H9 (cell line): Measurements from ENCODE around the gene PNMA6E. TPM values are rescaled to one million over a fixed set of nuclear protein-coding genes. Genes with fewer than 3 reads are reported as not detected.

Experiments
- DNase-seq: peaks from one replicate; pipeline ENCODE4 v3.0.0-alpha.2; 2017
- H2AFZ ChIP-seq: one replicate; pipeline ENCODE4 v1.6.1; 2013; ENCODE audit warnings: mild to moderate bottlenecking, low read length, control low read depth, moderate library complexity
- H2AK5ac ChIP-seq: 2 replicates; pipeline ENCODE4 v1.6.1; 2013; ENCODE audit warnings: low read length, control low read depth, mixed read lengths; ENCODE audit not compliant: insufficient read length
- H2BK120ac ChIP-seq: one replicate; pipeline ENCODE4 v1.6.1; 2013; ENCODE audit warnings: low read depth, mild to moderate bottlenecking, low read length, control low read depth, inconsistent platforms; ENCODE audit not compliant: poor library complexity, severe bottlenecking
- H2BK12ac ChIP-seq: 2 replicates; pipeline ENCODE4 v1.6.1; 2013; ENCODE audit warnings: low read length, control low read depth, mixed read lengths, low read depth; ENCODE audit not compliant: insufficient read length
- H2BK15ac ChIP-seq: 2 replicates; pipeline ENCODE4 v1.6.1; 2013; ENCODE audit warnings: low read depth, low read length, control low read depth
- H2BK20ac ChIP-seq: one replicate; pipeline ENCODE4 v1.6.1; 2013; ENCODE audit warnings: low read depth, mild to moderate bottlenecking, low read length, control low read depth, inconsistent platforms; ENCODE audit not compliant: poor library complexity, severe bottlenecking
- H2BK5ac ChIP-seq: 2 replicates; pipeline ENCODE4 v1.6.1; 2013; ENCODE audit warnings: low read length, control low read depth, mixed read lengths; ENCODE audit not compliant: insufficient read length
- H3K14ac ChIP-seq: 2 replicates; pipeline ENCODE4 v1.6.1; 2013; ENCODE audit warnings: low read length, control low read depth; ENCODE audit not compliant: insufficient read depth
- H3K18ac ChIP-seq: 2 replicates; pipeline ENCODE4 v1.6.1; 2013; ENCODE audit warnings: low read depth, mild to moderate bottlenecking, mixed read lengths, low read length, control low read depth; ENCODE audit not compliant: insufficient read length
- H3K23ac ChIP-seq: 2 replicates; pipeline ENCODE4 v1.6.1; 2013; ENCODE audit warnings: low read length, control low read depth, mixed read lengths, low read depth; ENCODE audit not compliant: insufficient read length
- H3K23me2 ChIP-seq: 2 replicates; pipeline ENCODE4 v1.6.1; 2013; ENCODE audit warnings: low read depth, mild to moderate bottlenecking, mixed read lengths, low read length, control low read depth; ENCODE audit not compliant: insufficient read length, poor library complexity, severe bottlenecking
- H3K27ac ChIP-seq: 2 replicates; pipeline ENCODE4 v1.5.1; 2013; ENCODE audit warnings: low read length, control low read depth, mixed read lengths, low read depth; ENCODE audit not compliant: insufficient read length
- H3K27me3 ChIP-seq: 2 replicates; pipeline ENCODE4 v1.6.1; 2013; ENCODE audit warnings: low read length, control low read depth, inconsistent platforms; ENCODE audit not compliant: insufficient read depth
- H3K4ac ChIP-seq: 2 replicates; pipeline ENCODE4 v1.6.1; 2013; ENCODE audit warnings: low read depth, mild to moderate bottlenecking, control low read depth, inconsistent platforms, low read length, moderate library complexity
- H3K4me1 ChIP-seq: 2 replicates; pipeline ENCODE4 v1.6.1; 2013; ENCODE audit warnings: low read length, control low read depth, inconsistent platforms; ENCODE audit not compliant: insufficient read depth
- H3K4me2 ChIP-seq: 2 replicates; pipeline ENCODE4 v1.6.1; 2013; ENCODE audit warnings: low read length, control low read depth, mixed read lengths; ENCODE audit not compliant: insufficient read length, insufficient read depth
- H3K56ac ChIP-seq: 2 replicates; pipeline ENCODE4 v1.6.1; 2013; ENCODE audit warnings: low read depth, mild to moderate bottlenecking, mixed read lengths, low read length, control low read depth; ENCODE audit not compliant: insufficient read length
- H3K79me1 ChIP-seq: 2 replicates; pipeline ENCODE4 v1.6.1; 2013; ENCODE audit warnings: low read depth, mild to moderate bottlenecking, moderate library complexity, low read length, control low read depth, inconsistent platforms; ENCODE audit not compliant: insufficient read depth, poor library complexity, severe bottlenecking
- H3K79me2 ChIP-seq: 2 replicates; pipeline ENCODE4 v1.6.1; 2013; ENCODE audit warnings: low read length, control low read depth, inconsistent platforms; ENCODE audit not compliant: insufficient read depth
- H3K9ac ChIP-seq: 2 replicates; pipeline ENCODE4 v1.6.1; 2013; ENCODE audit warnings: low read length, control low read depth, mixed read lengths; ENCODE audit not compliant: insufficient read length; ENCODE audit errors: extremely low read depth
- H3K9me3 ChIP-seq: one replicate; pipeline ENCODE4 v1.6.1; 2013; ENCODE audit warnings: low read depth, low read length, inconsistent platforms; ENCODE audit not compliant: control insufficient read depth
- H3T11ph ChIP-seq: one replicate; pipeline ENCODE4 v1.6.1; 2013; ENCODE audit warnings: mild to moderate bottlenecking, low read length, control low read depth, inconsistent platforms
- H4K20me1 ChIP-seq: one replicate; pipeline ENCODE4 v1.6.1; 2013; ENCODE audit not compliant: control insufficient read depth, insufficient read length, insufficient read depth
- H4K5ac ChIP-seq: 2 replicates; pipeline ENCODE4 v1.6.1; 2013; ENCODE audit warnings: low read depth, mild to moderate bottlenecking, mixed read lengths, low read length, control low read depth; ENCODE audit not compliant: insufficient read length
- H4K8ac ChIP-seq: replicated peaks from 2 replicates; pipeline ENCODE4 v1.6.1; 2013; ENCODE audit warnings: low read length, control low read depth, mixed read lengths, low read depth; ENCODE audit not compliant: insufficient read length
- H4K91ac ChIP-seq: 2 replicates; pipeline ENCODE4 v1.6.1; 2013; ENCODE audit warnings: low read depth, mild to moderate bottlenecking, moderate library complexity, mixed read lengths, low read length, control low read depth; ENCODE audit not compliant: insufficient read length
- H3K27ac Mint-ChIP-seq, 3 experiments: 2 replicates in 2 of 3; 3 replicates in 1 of 3; pipeline ENCODE4 v1.8.0; 2020 to 2021; ENCODE audit warnings: mixed read lengths in 3 of 3, mild to moderate bottlenecking in 1 of 3, moderate library complexity in 1 of 3
- H3K27me3 Mint-ChIP-seq: 2 replicates; pipeline ENCODE4 v1.8.0; 2021; ENCODE audit warnings: low read depth, mild to moderate bottlenecking, moderate library complexity, mixed read lengths
- H3K36me3 Mint-ChIP-seq, 3 experiments: 2 replicates in 2 of 3; 3 replicates in 1 of 3; pipeline ENCODE4 v1.8.0; 2020 to 2021; ENCODE audit warnings: low read depth in 3 of 3, mixed read lengths in 3 of 3; ENCODE audit not compliant: insufficient read depth in 1 of 3
- H3K4me1 Mint-ChIP-seq, 2 experiments: 2 replicates each; pipeline ENCODE4 v1.8.0; 2020; ENCODE audit warnings: mixed read lengths in 2 of 2
- H3K4me3 Mint-ChIP-seq, 2 experiments: 2 replicates in 1 of 2; 3 replicates in 1 of 2; pipeline ENCODE4 v1.8.0; 2020 to 2021; ENCODE audit warnings: mild to moderate bottlenecking in 2 of 2, mixed read lengths in 2 of 2, moderate library complexity in 1 of 2
- H3K9me3 Mint-ChIP-seq, 2 experiments: 2 replicates in 1 of 2; 3 replicates in 1 of 2; pipeline ENCODE4 v1.8.0; 2020; ENCODE audit warnings: mild to moderate bottlenecking in 2 of 2, mixed read lengths in 2 of 2, moderate library complexity in 1 of 2
- WGBS: extraction: QIAGEN DNeasy Blood & Tissue Kit; methylation state at CpG from one replicate; pipeline ENCODE4 v1.1.7; 2013; ENCODE audit warnings: missing lambda C conversion rate, low lambda C conversion rate, mixed read lengths; ENCODE audit not compliant: insufficient read length; ENCODE audit errors: extremely low coverage; 5-methylcytosine and 5-hydroxymethylcytosine counted together
- total RNA-seq: library from RNA; stranded (reverse); gene quantifications from 2 replicates; pipeline ENCODE4 v1.2.1, GENCODE V29; 2021
- TF ChIP-seq, protein P1 (sequence below): fragments of 200-600 bp; sonication (generic); conservative IDR thresholded peaks from 3 replicates; pipeline ENCODE4 v1.8.0; 2021; ENCODE audit warnings: antibody characterized with exemption, mild to moderate bottlenecking

The PNMA6E gene
- total RNA-seq, 1 experiment from 2014 or later: not detected

DNA sequence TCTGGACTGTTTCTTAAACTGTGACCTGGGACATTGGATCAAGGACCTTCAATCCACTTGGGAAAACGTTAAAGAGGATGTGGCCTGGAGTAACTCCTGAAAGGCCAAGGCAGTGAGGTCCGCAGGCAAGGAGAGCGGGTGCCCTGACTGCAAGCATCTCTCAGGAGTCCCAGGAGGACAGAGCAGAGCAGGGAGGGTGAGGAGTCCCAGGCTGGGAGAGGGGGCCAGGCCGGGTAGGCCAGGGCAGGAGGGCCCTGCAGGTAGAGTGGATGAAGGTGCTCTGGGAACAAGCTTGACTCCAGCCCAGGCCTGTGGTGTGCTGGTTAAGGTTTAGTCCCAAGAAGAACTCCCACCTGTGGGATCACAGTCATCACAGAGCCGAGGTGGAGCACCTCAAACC lies 13.8 kb downstream of the PNMA6E start:
- Histone ChIP-seq H3T11ph (no peak overlapping the region), H3K4me1 (no peaks in the 10 kb centered on the region), H2BK15ac (no peak overlapping the region), H3K18ac (no peak overlapping the region), H4K91ac (no peak overlapping the region), H2BK12ac (no peak overlapping the region), H3K56ac (no peak overlapping the region), H2AFZ (no peak overlapping the region), H2BK20ac (no peak overlapping the region), H3K14ac (no peak overlapping the region), H3K9ac (no peak overlapping the region), H3K79me1 (no peaks in the 10 kb centered on the region), H3K4ac (no peak overlapping the region), H4K20me1 (no peaks in the 10 kb centered on the region), H4K8ac (no peak overlapping the region), H3K4me2 (no peak overlapping the region), H2BK120ac (no peak overlapping the region), H4K5ac (no peak overlapping the region), H3K27ac (no peak overlapping the region), H3K9me3 (peaks cover 60% of the 10 kb centered on the region), H3K79me2 (no peaks in the 10 kb centered on the region), H3K27me3 (no peaks in the 10 kb centered on the region), H3K23me2 (peaks cover 5% of the 10 kb centered on the region), H2AK5ac (no peak overlapping the region), H2BK5ac (no peak overlapping the region), H3K23ac (no peak overlapping the region)
- Mint-ChIP-seq H3K4me1 (no peaks in the 10 kb centered on the region), H3K27ac (no peak overlapping the region), H3K9me3 (peaks cover 22 to 24% of the 10 kb centered on the region in 2 experiments), H3K27me3 (peaks cover 3% of the 10 kb centered on the region), H3K36me3 (peaks cover 0 to 2% (median 0%) of the 10 kb centered on the region in 3 experiments; a peak in 1 of 7 replicates), H3K4me3 (no peak overlapping the region)
- TF ChIP-seq, protein P1, sequence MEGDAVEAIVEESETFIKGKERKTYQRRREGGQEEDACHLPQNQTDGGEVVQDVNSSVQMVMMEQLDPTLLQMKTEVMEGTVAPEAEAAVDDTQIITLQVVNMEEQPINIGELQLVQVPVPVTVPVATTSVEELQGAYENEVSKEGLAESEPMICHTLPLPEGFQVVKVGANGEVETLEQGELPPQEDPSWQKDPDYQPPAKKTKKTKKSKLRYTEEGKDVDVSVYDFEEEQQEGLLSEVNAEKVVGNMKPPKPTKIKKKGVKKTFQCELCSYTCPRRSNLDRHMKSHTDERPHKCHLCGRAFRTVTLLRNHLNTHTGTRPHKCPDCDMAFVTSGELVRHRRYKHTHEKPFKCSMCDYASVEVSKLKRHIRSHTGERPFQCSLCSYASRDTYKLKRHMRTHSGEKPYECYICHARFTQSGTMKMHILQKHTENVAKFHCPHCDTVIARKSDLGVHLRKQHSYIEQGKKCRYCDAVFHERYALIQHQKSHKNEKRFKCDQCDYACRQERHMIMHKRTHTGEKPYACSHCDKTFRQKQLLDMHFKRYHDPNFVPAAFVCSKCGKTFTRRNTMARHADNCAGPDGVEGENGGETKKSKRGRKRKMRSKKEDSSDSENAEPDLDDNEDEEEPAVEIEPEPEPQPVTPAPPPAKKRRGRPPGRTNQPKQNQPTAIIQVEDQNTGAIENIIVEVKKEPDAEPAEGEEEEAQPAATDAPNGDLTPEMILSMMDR: no peak
- WGBS: no CpG with 5 or more reads among the region's 5 CpGs
- peak; percentile 14 for DNase-seq
